IMR-90 (cell line): Measurements from ENCODE around the gene P2RY2. TPM values are rescaled to one million over a fixed set of nuclear protein-coding genes. Genes with fewer than 3 reads are reported as not detected.

ENCODE experiments used
- ATAC-seq: fragments of 200-7000 bp; cut with Tn5 transposase; 2 replicates; pipeline ENCODE4 v1.9.1; 2020; ENCODE audit warnings: low read depth, mild to moderate bottlenecking, moderate library complexity
- BruUV-seq: library from RNA; stranded (reverse); fragments of 400-500 nt; replicated peaks from 2 replicates; lab custom pipeline; 2021; lab: Mats Ljungman, UMichigan
- CTCF ChIA-PET: fragments of 300-600 bp; formaldehyde crosslinking; extraction: SDS; loops from one replicate; lab custom pipeline; 2021; ENCODE audit warnings: antibody characterized with exemption; lab: Yijun Ruan, JAX
- POLR2A ChIA-PET: fragments of 300-600 bp; sonication (Branson Sonifier 250); formaldehyde crosslinking; loops from one replicate; lab custom pipeline; 2022; ENCODE audit warnings: antibody characterized with exemption; ENCODE audit not compliant: unreplicated experiment; lab: Charles Lee
- DNase-seq: peaks from one replicate; pipeline ENCODE4 v3.0.0; 2013
- H2AFZ ChIP-seq: replicated peaks from 2 replicates; pipeline ENCODE3; 2013; ENCODE audit warnings: low read length, mild to moderate bottlenecking; ENCODE audit not compliant: poor library complexity
- H2AK5ac ChIP-seq: 2 replicates; pipeline ENCODE4 v1.6.1; 2013; ENCODE audit warnings: low read depth, low read length, inconsistent platforms
- H2AK9ac ChIP-seq: replicated peaks from 2 replicates; pipeline ENCODE3; 2013; ENCODE audit warnings: mild to moderate bottlenecking, low read depth, low read length, moderate library complexity; ENCODE audit not compliant: poor library complexity
- H2BK120ac ChIP-seq: 2 replicates; pipeline ENCODE4 v1.6.1; 2013; ENCODE audit warnings: low read depth, low read length, inconsistent platforms
- H2BK15ac ChIP-seq: 3 replicates; pipeline ENCODE4 v1.6.1; 2013; ENCODE audit warnings: low read depth, low read length, inconsistent platforms
- H2BK20ac ChIP-seq: 2 replicates; pipeline ENCODE4 v1.6.1; 2013; ENCODE audit warnings: low read depth, mild to moderate bottlenecking, inconsistent platforms, low read length, moderate library complexity
- H2BK5ac ChIP-seq: 2 replicates; pipeline ENCODE4 v1.6.1; 2013; ENCODE audit warnings: mild to moderate bottlenecking, low read depth, low read length, inconsistent platforms; ENCODE audit not compliant: poor library complexity, severe bottlenecking
- H3K14ac ChIP-seq: replicated peaks from 2 replicates; pipeline ENCODE4 v1.6.1; 2013; ENCODE audit warnings: low read depth, low read length, inconsistent platforms
- H3K18ac ChIP-seq: 2 replicates; pipeline ENCODE4 v1.6.1; 2013; ENCODE audit warnings: low read depth, low read length, control low read depth
- H3K23ac ChIP-seq: 2 replicates; pipeline ENCODE4 v1.6.1; 2013; ENCODE audit warnings: low read depth, low read length, inconsistent platforms
- H3K27ac ChIP-seq: 2 replicates; pipeline ENCODE4 v1.5.1; 2013; ENCODE audit warnings: mild to moderate bottlenecking, control low read depth, low read length; ENCODE audit not compliant: insufficient read depth
- H3K27me3 ChIP-seq: 2 replicates; pipeline ENCODE4 v1.6.1; 2013; ENCODE audit warnings: low read length; ENCODE audit not compliant: control insufficient read depth, insufficient read depth
- H3K36me3 ChIP-seq: 2 replicates; pipeline ENCODE4 v1.6.1; 2013; ENCODE audit warnings: low read length, mixed read lengths; ENCODE audit not compliant: control insufficient read depth, insufficient read depth
- H3K4ac ChIP-seq: 2 replicates; pipeline ENCODE4 v1.6.1; 2013; ENCODE audit warnings: low read depth, low read length, inconsistent platforms
- H3K4me1 ChIP-seq: 2 replicates; pipeline ENCODE4 v1.6.1; 2013; ENCODE audit warnings: low read length, mixed read lengths; ENCODE audit not compliant: control insufficient read depth, insufficient read depth
- H3K4me2 ChIP-seq: 2 replicates; pipeline ENCODE4 v1.6.1; 2013; ENCODE audit warnings: low read depth, mild to moderate bottlenecking, control low read depth, low read length, moderate library complexity
- H3K4me3 ChIP-seq: 2 replicates; pipeline ENCODE4 v1.5.1; 2013; ENCODE audit warnings: low read depth, mild to moderate bottlenecking, control low read depth, low read length, moderate library complexity; ENCODE audit not compliant: insufficient read depth
- H3K56ac ChIP-seq: 2 replicates; pipeline ENCODE4 v1.6.1; 2013; ENCODE audit warnings: low read length, inconsistent platforms; ENCODE audit not compliant: insufficient read depth; ENCODE audit errors: extremely low read depth
- H3K79me1 ChIP-seq, 2 experiments: 2 replicates each; pipeline ENCODE4 v1.6.1; 2013; ENCODE audit warnings: low read length in 2 of 2, inconsistent platforms in 1 of 2, low read depth in 1 of 2
- H3K9ac ChIP-seq: 2 replicates; pipeline ENCODE4 v1.6.1; 2013; ENCODE audit warnings: low read depth, low read length, control low read depth
- H3K9me1 ChIP-seq: 2 replicates; pipeline ENCODE4 v1.6.1; 2013; ENCODE audit warnings: low read length, inconsistent platforms; ENCODE audit not compliant: insufficient read depth
- H3K9me3 ChIP-seq: 2 replicates; pipeline ENCODE4 v1.6.1; 2013; ENCODE audit warnings: low read length; ENCODE audit not compliant: control insufficient read depth, insufficient read depth
- H4K20me1 ChIP-seq: 2 replicates; pipeline ENCODE4 v1.6.1; 2013; ENCODE audit warnings: low read length, inconsistent platforms; ENCODE audit not compliant: insufficient read depth
- H4K5ac ChIP-seq: 2 replicates; pipeline ENCODE4 v1.6.1; 2013; ENCODE audit warnings: mild to moderate bottlenecking, low read depth, low read length, control low read depth
- H4K8ac ChIP-seq, 2 experiments: 2 replicates each; pipeline ENCODE4 v1.6.1; 2013; ENCODE audit warnings: low read depth in 2 of 2, low read length in 2 of 2, control low read depth in 1 of 2, inconsistent platforms in 1 of 2
- H4K91ac ChIP-seq: 2 replicates; pipeline ENCODE4 v1.6.1; 2013; ENCODE audit warnings: low read depth, low read length, inconsistent platforms; ENCODE audit not compliant: insufficient read depth
- BHLHE40 ChIP-seq: fragments of 150-350 bp; IDR thresholded peaks from 2 replicates; pipeline ENCODE4 v1.6.1; 2016; ENCODE audit warnings: mild to moderate bottlenecking, low read depth, low read length
- CEBPB ChIP-seq: IDR thresholded peaks from 2 replicates; pipeline ENCODE4 v1.6.1; 2012; ENCODE audit warnings: low read depth, low read length, improper control_type of control experiment
- CHD1 ChIP-seq: IDR thresholded peaks from 2 replicates; pipeline ENCODE4 v1.6.1; 2012; ENCODE audit warnings: low read depth, low read length, improper control_type of control experiment
- FOS ChIP-seq: fragments of 150-350 bp; IDR thresholded peaks from 2 replicates; pipeline ENCODE4 v1.6.1; 2016; ENCODE audit warnings: low read depth, low read length
- MAFK ChIP-seq: IDR thresholded peaks from 2 replicates; pipeline ENCODE4 v1.6.1; 2012; ENCODE audit warnings: low read depth, low read length, improper control_type of control experiment
- MAZ ChIP-seq: IDR thresholded peaks from 2 replicates; pipeline ENCODE4 v1.6.1; 2012; ENCODE audit warnings: low read depth, mild to moderate bottlenecking, low read length, improper control_type of control experiment, moderate library complexity, borderline replicate concordance
- MXI1 ChIP-seq: IDR thresholded peaks from 2 replicates; pipeline ENCODE4 v1.6.1; 2012; ENCODE audit warnings: low read depth, mild to moderate bottlenecking, low read length, moderate library complexity, borderline replicate concordance
- NFE2L2 ChIP-seq: fragments of 150-350 bp; IDR thresholded peaks from 2 replicates; pipeline ENCODE4 v1.6.1; 2016; ENCODE audit warnings: low read depth, mild to moderate bottlenecking, low read length
- POLR2A ChIP-seq: IDR thresholded peaks from 2 replicates; pipeline ENCODE4 v1.6.1; 2012; ENCODE audit warnings: mild to moderate bottlenecking, low read depth, low read length
- RAD21 ChIP-seq: IDR thresholded peaks from 2 replicates; pipeline ENCODE4 v1.6.1; 2012; ENCODE audit warnings: low read length, improper control_type of control experiment
- RCOR1 ChIP-seq: IDR thresholded peaks from 2 replicates; pipeline ENCODE4 v1.6.1; 2012; ENCODE audit warnings: mild to moderate bottlenecking, low read length, improper control_type of control experiment; ENCODE audit not compliant: insufficient replicate concordance
- RFX5 ChIP-seq: IDR thresholded peaks from 2 replicates; pipeline ENCODE4 v1.8.0; 2012; ENCODE audit warnings: low read depth, mild to moderate bottlenecking, low read length, moderate library complexity
- SMC3 ChIP-seq: fragments of 150-350 bp; IDR thresholded peaks from 2 replicates; pipeline ENCODE4 v1.6.1; 2016; ENCODE audit warnings: low read depth, mild to moderate bottlenecking, antibody characterized with exemption, low read length, moderate library complexity
- WGBS, 2 experiments: methylation state at CpG; one replicate each; pipeline versions ENCODE4 v1.1.5 to v1.1.7; 2013; ENCODE audit warnings: missing lambda C conversion rate in 2 of 2; ENCODE audit not compliant: insufficient read length in 1 of 2; ENCODE audit errors: extremely low coverage in 2 of 2; 5-methylcytosine and 5-hydroxymethylcytosine counted together
- dilution Hi-C: fragments of 300-500 bp; cut with HindIII; formaldehyde crosslinking; loops from one replicate; pipeline ENCODE4 v1.14.3; 2018; ENCODE audit warnings: low sequenced_read_pairs; ENCODE audit not compliant: unreplicated experiment
- in situ Hi-C: fragments of 300-500 bp; cut with MboI; formaldehyde crosslinking; loops from 3 replicates; pipeline ENCODE4 v1.14.3; 2019; ENCODE audit warnings: low sequenced_read_pairs, inconsistent platforms, mixed read lengths
- intact Hi-C: fragments of 100-400 bp; cut with micrococcal nuclease; formaldehyde crosslinking; loops from 2 replicates; pipeline ENCODE4 v1.10.0; 2022
- polyA plus RNA-seq, 3 experiments: library from polyadenylated mRNA; depleted of rRNA; stranded (reverse); fragments of >200 nt; gene quantifications; 2 replicates each; pipeline ENCODE4 v1.2.3, GENCODE V29; 2012; ENCODE audit warnings: low replicate concordance in 1 of 3
- total RNA-seq: library from RNA; depleted of rRNA; stranded (reverse); fragments of >200 nt; gene quantifications from 2 replicates; pipeline ENCODE4 v1.2.3, GENCODE V29; 2012
- TF ChIP-seq, protein P1 (sequence below): fragments of 150-350 bp; IDR thresholded peaks from 2 replicates; pipeline ENCODE4 v1.6.1; 2016; ENCODE audit warnings: low read depth, mild to moderate bottlenecking, low read length, moderate library complexity, borderline replicate concordance
- TF ChIP-seq, protein P2 (sequence below): conservative IDR thresholded peaks from 2 replicates; pipeline ENCODE4 v1.5.1; 2012; ENCODE audit warnings: mild to moderate bottlenecking, low read depth, low read length, improper control_type of control experiment
- TF ChIP-seq, protein P3 (sequence below): fragments of 150-350 bp; IDR thresholded peaks from 2 replicates; pipeline ENCODE4 v1.6.1; 2017; ENCODE audit warnings: mild to moderate bottlenecking, antibody characterized with exemption, low read length, low read depth

P2RY2 gene
- total and polyA plus RNA-seq, 2 of the 4 experiments (the other 2 are of a cell fraction), result not detected

DNA sequence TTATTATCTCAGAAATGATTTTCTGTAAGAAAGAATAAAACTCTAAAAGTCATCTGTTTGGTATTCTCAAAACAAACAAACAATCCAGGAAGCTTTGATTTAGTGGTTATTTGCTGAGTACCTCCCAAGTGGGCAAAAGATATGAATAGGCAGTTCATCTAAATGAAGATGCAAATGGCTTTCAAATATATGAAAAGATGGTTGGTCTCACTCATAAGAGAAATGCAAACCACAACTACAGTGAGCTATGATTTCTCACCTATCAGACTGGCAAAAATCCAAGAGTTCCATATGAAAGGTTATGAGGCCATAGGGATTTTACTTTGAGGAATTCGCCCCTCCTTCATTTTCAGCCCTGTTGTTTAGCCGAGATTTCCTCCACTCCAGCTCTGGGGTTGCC, 11.3 kb upstream of the P2RY2 start:
- H3K18ac ChIP-seq, result no peak overlapping the region
- H3K4me1 ChIP-seq, result 0 out of 2 replicates have a peak, but pooled peaks cover 2% of the 10 kb centered on the region
- no peak overlapping the region for H3K23ac ChIP-seq
- 43% methylated on average over 1 of the region's 2 CpGs; no CpG with 5 or more reads in 1 of the 2 experiments for WGBS, 2 experiments
- no peaks in the 10 kb centered on the region; the same call in 1 of the 2 replicates for H3K9me1 ChIP-seq
- H4K5ac ChIP-seq, result no peak overlapping the region
- CTCF ChIA-PET, result no interaction called here
- TF ChIP-seq FOS (no peak), BHLHE40 (no peak), NFE2L2 (no peak), CEBPB (no peak), POLR2A (no peak), MXI1 (no peak), RAD21 (no peak), MAZ (no peak), CHD1 (no peak), MAFK (no peak), RFX5 (no peak), RCOR1 (no peak), SMC3 (no peak)
- TF ChIP-seq, protein P1, sequence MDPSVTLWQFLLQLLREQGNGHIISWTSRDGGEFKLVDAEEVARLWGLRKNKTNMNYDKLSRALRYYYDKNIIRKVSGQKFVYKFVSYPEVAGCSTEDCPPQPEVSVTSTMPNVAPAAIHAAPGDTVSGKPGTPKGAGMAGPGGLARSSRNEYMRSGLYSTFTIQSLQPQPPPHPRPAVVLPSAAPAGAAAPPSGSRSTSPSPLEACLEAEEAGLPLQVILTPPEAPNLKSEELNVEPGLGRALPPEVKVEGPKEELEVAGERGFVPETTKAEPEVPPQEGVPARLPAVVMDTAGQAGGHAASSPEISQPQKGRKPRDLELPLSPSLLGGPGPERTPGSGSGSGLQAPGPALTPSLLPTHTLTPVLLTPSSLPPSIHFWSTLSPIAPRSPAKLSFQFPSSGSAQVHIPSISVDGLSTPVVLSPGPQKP, result no peak
- TF ChIP-seq, protein P2, sequence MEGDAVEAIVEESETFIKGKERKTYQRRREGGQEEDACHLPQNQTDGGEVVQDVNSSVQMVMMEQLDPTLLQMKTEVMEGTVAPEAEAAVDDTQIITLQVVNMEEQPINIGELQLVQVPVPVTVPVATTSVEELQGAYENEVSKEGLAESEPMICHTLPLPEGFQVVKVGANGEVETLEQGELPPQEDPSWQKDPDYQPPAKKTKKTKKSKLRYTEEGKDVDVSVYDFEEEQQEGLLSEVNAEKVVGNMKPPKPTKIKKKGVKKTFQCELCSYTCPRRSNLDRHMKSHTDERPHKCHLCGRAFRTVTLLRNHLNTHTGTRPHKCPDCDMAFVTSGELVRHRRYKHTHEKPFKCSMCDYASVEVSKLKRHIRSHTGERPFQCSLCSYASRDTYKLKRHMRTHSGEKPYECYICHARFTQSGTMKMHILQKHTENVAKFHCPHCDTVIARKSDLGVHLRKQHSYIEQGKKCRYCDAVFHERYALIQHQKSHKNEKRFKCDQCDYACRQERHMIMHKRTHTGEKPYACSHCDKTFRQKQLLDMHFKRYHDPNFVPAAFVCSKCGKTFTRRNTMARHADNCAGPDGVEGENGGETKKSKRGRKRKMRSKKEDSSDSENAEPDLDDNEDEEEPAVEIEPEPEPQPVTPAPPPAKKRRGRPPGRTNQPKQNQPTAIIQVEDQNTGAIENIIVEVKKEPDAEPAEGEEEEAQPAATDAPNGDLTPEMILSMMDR, result no peak
- TF ChIP-seq, protein P3, sequence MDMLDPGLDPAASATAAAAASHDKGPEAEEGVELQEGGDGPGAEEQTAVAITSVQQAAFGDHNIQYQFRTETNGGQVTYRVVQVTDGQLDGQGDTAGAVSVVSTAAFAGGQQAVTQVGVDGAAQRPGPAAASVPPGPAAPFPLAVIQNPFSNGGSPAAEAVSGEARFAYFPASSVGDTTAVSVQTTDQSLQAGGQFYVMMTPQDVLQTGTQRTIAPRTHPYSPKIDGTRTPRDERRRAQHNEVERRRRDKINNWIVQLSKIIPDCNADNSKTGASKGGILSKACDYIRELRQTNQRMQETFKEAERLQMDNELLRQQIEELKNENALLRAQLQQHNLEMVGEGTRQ, result no peak
- no peaks in the 10 kb centered on the region for H3K9me3 ChIP-seq
- no peak overlapping the region for H2AK9ac ChIP-seq
- no peak overlapping the region for H3K4me3 ChIP-seq
- no peaks in the 10 kb centered on the region for H3K79me1 ChIP-seq
- no peak overlapping the region for H3K9ac ChIP-seq
- no peak overlapping the region for H2BK20ac ChIP-seq
- no peak overlapping the region for H2BK15ac ChIP-seq
- in situ Hi-C loops, result no loop called here
- H4K20me1 ChIP-seq, result no peaks in the 10 kb centered on the region
- H3K4ac ChIP-seq, result no peak overlapping the region
- no peak overlapping the region for H2AK5ac ChIP-seq
- no TSS peak for BruUV-seq
- POLR2A ChIA-PET, result no interaction called here
- H3K27ac ChIP-seq, result no peak overlapping the region
- H3K56ac ChIP-seq, result no peak overlapping the region
- DNase-seq (no peak), ATAC-seq (no peak)
- dilution Hi-C loops, result no loop called here
- H2AFZ ChIP-seq, result no peak overlapping the region
- no peak overlapping the region for H4K91ac ChIP-seq
- intact Hi-C loops, result no loop called here
- no peak overlapping the region for H2BK5ac ChIP-seq
- peak overlapping the region; percentile 16; the same call in 1 of the 2 replicates for H3K4me2 ChIP-seq
- H3K36me3 ChIP-seq, result no peaks in the 10 kb centered on the region
- no peak overlapping the region for H3K14ac ChIP-seq
- peaks cover 5% of the 10 kb centered on the region for H3K27me3 ChIP-seq
- no peak overlapping the region for H2BK120ac ChIP-seq
- H4K8ac ChIP-seq, result no peak overlapping the region
